Natural killer cell treated with Interleukin-12 subunit alpha and Interleukin-12 subunit beta and Interleukin-15 and Interleukin-18, amount 100 ng/mL, for 72 hours (primary cell): Measurements from ENCODE around the gene PRC1. TPM values are rescaled to one million over a fixed set of nuclear protein-coding genes. Genes with fewer than 3 reads are reported as not detected.
A peak's percentile ranks its signal among the peaks of the same experiment; 100 is the strongest.
"Not testable (repeated sequence)": the region's sequence is repeated elsewhere in the genome, so short reads cannot be mapped to it uniquely, and the experiment has no call there.

ENCODE experiments used
- ATAC-seq, 2 donors: fragments of 150-1000 bp; cut with Tn5 transposase in 1 of 2; sonication (Bioruptor Pico), chemical (Tn5 transposase) in 1 of 2; 2 replicates each; pipeline ENCODE4 v1.10.0; 2021
- DNase-seq: peaks from one replicate; pipeline ENCODE4 v3.0.0; 2022; ENCODE audit warnings: low spot score
- H3K27ac Mint-ChIP-seq, 2 donors: 1 replicate in 1 of 2; 2 replicates in 1 of 2; pipeline ENCODE4 v1.8.0; 2022; ENCODE audit warnings: mixed read lengths in 2 of 2, mild to moderate bottlenecking in 1 of 2, moderate library complexity in 1 of 2
- H3K27me3 Mint-ChIP-seq, 2 donors: 1 replicate in 1 of 2; 2 replicates in 1 of 2; pipeline ENCODE4 v1.8.0; 2022; ENCODE audit warnings: mixed read lengths in 2 of 2
- H3K36me3 Mint-ChIP-seq: one replicate; pipeline ENCODE4 v1.8.0; 2022; ENCODE audit warnings: mixed read lengths
- H3K4me1 Mint-ChIP-seq, 2 donors: 1 replicate in 1 of 2; 2 replicates in 1 of 2; pipeline ENCODE4 v1.8.0; 2022; ENCODE audit warnings: low read depth in 2 of 2, mixed read lengths in 2 of 2, mild to moderate bottlenecking in 1 of 2
- H3K4me3 Mint-ChIP-seq: one replicate; pipeline ENCODE4 v1.8.0; 2022; ENCODE audit warnings: mixed read lengths
- H3K9me3 Mint-ChIP-seq: 2 replicates; pipeline ENCODE4 v1.8.0; 2022; ENCODE audit warnings: mixed read lengths
- total RNA-seq, 2 donors: library from RNA; stranded (reverse); gene quantifications; one replicate each; pipeline ENCODE4 v1.2.3, GENCODE V29; 2022

Gene PRC1
- total RNA-seq, 2 donors from 2014 or later: 84.3 to 160 TPM

DNA sequence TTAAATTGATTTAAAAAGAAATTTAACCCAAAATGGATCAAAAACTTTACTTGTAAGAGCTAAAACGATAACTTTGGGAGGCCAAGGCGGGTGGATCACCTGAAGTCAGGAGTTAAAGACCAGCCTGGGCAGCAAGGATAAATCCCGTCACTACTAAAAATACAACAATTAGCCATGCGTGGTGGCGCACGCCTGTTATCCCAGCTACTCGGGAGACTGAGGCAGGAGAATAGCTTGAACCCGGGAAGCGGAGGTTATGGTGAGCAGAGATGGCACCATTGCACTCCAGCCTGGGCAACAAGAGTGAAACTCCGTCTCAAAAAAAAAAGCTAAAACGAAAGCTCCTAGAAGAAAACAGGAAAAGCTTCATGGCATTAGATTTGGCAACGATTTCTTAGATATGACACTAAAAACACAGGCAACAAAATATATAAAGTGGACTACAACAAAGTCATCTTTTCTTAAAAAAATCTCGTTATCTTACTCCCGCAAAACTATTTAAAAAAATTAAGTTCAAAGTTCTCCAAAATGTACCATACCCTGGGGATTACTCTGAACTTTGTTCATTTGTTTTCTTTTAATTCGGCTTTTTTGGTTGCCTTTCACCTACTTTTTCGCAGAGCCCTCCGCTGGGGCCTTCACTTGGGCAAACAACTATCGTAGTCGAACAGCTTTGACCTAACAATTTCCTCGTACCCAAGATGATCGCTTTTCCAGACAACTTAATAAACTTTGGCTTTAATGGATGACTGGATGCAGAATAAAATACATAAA, 64.9 kb downstream of the PRC1 start:
- no peak for DNase-seq
- no peaks in the 10 kb centered on the region for H3K36me3 Mint-ChIP-seq
- no peak for ATAC-seq
- no peaks in the 10 kb centered on the region for H3K9me3 Mint-ChIP-seq
- no peaks in the 10 kb centered on the region for H3K27me3 Mint-ChIP-seq
- peak overlapping the region; percentile 90 to 99 for H3K27ac Mint-ChIP-seq
- H3K4me1 Mint-ChIP-seq: peaks cover 34 to 53% of the 10 kb centered on the region in 2 donors
- H3K4me3 Mint-ChIP-seq: peak overlapping the region; percentile 96

DNA sequence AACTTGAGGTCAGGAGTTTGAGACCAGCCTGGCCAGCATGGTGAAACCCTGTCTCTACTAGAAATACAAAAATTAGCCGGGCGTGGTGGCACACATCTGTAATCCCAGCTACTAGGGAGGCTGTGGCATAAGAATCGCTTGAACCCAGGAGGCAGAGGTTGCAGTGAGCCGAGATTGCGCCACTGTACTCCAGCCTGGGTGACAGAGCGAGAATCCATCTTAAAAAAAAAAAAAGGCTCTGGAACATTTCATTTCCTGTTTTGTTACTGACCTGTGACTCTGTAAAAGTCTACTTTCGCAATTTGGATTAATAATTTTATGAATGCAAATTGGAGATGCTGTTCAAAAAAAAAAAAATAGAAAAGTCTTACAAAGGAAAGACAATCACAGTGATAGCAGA, 66.2 kb downstream of the PRC1 start:
- not testable (repeated sequence) for ATAC-seq, H3K27me3 Mint-ChIP-seq, DNase-seq, H3K9me3 Mint-ChIP-seq, H3K36me3 Mint-ChIP-seq
- peak overlapping the region; percentile 53 for H3K4me3 Mint-ChIP-seq
- H3K27ac Mint-ChIP-seq: peak overlapping the region; percentile 90 to 99
- peaks cover 21 to 50% of the 10 kb centered on the region in 2 donors for H3K4me1 Mint-ChIP-seq

DNA sequence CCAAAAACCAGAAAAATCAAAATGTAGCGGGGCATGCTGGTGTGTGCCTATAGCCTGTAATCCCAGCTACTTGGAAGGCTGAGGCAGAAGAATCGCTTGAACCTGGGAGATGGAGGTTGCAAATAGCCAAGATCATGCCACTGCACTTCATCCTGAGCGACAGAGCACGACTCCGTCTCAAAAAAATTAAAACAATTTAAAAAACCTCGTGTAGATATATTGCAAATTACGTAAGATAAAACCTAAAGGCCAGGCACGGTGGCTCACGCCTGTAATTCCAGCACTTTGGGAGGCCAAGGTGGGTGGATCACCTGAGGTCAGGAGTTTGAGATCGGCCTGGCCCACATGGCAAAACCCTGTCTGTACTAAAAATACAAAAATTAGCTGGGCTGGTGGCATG, 67.6 kb downstream of the PRC1 start:
- not testable (repeated sequence) for H3K27me3 Mint-ChIP-seq, H3K36me3 Mint-ChIP-seq, ATAC-seq, H3K9me3 Mint-ChIP-seq, H3K4me3 Mint-ChIP-seq, H3K27ac Mint-ChIP-seq, DNase-seq
- H3K4me1 Mint-ChIP-seq: peaks cover 15 to 47% of the 10 kb centered on the region in 2 donors

DNA sequence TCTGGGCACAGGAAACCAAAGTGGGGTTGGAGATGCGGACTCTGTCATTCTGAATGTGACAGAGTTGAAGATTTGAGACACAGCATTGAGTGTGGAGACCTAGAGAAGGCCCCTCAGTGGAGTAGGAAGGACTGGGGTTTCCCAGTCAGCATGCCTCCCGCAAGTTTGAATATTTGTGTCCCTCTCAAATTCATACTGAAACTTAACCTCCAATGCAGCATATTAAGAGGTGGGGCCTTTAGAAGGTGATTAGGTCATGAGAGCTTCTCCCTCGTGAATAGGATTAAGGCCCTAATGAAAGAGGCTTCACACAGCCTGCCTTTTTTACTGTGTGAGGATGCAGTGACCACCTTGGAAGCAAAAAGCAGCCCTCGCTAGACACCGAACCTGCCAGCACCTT, 70.0 kb downstream of the PRC1 start:
- H3K4me1 Mint-ChIP-seq: peaks cover 8 to 40% of the 10 kb centered on the region in 2 donors
- no peaks in the 10 kb centered on the region for H3K9me3 Mint-ChIP-seq
- peak overlapping the region; percentile 36 to 80 for H3K27ac Mint-ChIP-seq
- peak overlapping the region; percentile 54 for H3K4me3 Mint-ChIP-seq
- no peaks in the 10 kb centered on the region for H3K27me3 Mint-ChIP-seq
- peaks cover 14% of the 10 kb centered on the region for H3K36me3 Mint-ChIP-seq
- peak; percentile 58 to 86 for ATAC-seq
- DNase-seq: no peak

DNA sequence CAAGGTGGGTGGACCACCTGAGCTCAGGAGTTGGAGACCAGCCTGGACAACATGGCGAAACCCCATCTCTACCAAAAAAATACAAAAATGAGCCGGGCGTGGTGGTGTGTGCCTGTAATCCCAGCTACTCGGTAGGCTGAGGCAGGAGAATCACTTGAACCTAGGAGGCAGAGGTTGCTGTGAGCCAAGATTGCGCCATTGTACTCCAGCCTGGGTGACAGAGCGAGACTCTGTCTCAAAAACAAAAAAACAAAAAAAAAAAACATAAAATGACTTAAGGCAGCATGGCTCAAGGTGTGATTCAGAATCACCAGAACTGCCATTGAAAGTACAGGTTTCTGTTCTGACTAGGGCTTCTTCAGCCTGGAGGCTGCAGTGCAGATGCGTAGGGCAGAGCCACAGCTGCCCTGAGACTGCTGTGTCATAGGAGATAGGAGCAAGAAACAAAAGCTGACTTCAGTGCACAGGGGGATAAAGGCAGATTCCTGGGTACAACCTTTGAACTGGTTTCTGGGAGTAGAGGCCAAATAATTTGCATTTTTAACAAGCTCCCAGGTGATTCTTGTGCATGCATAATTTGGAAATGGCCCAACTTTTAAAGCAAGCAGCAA, 71.5 kb downstream of the PRC1 start:
- not testable (repeated sequence) for H3K27me3 Mint-ChIP-seq, DNase-seq, H3K9me3 Mint-ChIP-seq, H3K4me3 Mint-ChIP-seq
- Mint-ChIP-seq H3K4me1 (peaks cover 4 to 34% of the 10 kb centered on the region in 2 donors), H3K27ac (peak overlapping the region in 1 of 2 donors; percentile 80), H3K36me3 (peaks cover 19% of the 10 kb centered on the region)
- peak in 1 of 2 donors; percentile 86 for ATAC-seq

DNA sequence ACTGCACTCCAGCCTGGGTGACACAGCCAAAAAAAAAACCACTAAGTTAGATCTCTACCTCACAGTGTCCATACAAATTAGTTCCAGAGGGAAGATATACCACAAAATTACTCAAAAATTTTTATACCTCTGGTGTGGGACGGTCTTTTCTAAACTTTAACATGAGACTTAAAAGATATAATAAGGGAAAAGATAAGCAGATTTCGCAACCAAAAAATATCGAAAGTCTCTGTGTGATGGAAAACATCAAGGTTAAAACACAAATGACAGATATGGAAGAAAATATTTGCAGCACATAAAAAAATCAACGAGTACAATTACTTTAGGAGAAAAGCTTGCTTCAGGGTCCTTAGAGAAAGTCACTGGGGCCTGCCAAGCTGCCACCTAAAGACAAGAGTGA, 72.4 kb downstream of the PRC1 start:
- DNase-seq (no peak), ATAC-seq (no peak)
- H3K9me3 Mint-ChIP-seq: no peaks in the 10 kb centered on the region
- H3K27ac Mint-ChIP-seq: peak overlapping the region in 1 of 2 donors; percentile 80
- H3K36me3 Mint-ChIP-seq: peaks cover 28% of the 10 kb centered on the region
- no peaks in the 10 kb centered on the region for H3K27me3 Mint-ChIP-seq
- H3K4me1 Mint-ChIP-seq: peaks cover 7 to 34% of the 10 kb centered on the region in 2 donors
- no peak overlapping the region for H3K4me3 Mint-ChIP-seq

DNA sequence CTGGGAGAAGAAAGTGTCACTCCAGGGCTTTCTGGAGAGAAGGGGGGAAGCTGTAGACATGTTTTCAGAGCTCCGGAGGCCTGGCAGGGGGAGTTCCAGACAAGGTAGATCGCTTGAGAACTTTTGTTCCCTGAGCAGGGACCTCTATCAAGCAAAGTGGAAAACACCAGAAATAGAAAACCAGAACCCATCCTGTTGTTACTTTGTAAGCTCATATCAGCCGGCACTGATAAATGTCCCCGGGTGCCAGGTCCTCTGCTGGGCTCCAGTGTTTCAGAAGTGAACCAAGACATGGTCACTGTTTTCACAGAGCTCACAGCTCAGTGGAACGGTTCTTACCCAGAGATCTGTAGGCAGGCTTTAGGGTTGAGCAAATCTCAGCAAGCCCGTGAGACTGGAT, 75.5 kb downstream of the PRC1 start:
- Mint-ChIP-seq H3K4me1 (peaks cover 10 to 18% of the 10 kb centered on the region in 2 donors), H3K27ac (no peak overlapping the region), H3K4me3 (no peak overlapping the region), H3K27me3 (no peaks in the 10 kb centered on the region), H3K36me3 (peaks cover 33% of the 10 kb centered on the region), H3K9me3 (no peaks in the 10 kb centered on the region)
- DNase-seq (no peak), ATAC-seq (no peak)

DNA sequence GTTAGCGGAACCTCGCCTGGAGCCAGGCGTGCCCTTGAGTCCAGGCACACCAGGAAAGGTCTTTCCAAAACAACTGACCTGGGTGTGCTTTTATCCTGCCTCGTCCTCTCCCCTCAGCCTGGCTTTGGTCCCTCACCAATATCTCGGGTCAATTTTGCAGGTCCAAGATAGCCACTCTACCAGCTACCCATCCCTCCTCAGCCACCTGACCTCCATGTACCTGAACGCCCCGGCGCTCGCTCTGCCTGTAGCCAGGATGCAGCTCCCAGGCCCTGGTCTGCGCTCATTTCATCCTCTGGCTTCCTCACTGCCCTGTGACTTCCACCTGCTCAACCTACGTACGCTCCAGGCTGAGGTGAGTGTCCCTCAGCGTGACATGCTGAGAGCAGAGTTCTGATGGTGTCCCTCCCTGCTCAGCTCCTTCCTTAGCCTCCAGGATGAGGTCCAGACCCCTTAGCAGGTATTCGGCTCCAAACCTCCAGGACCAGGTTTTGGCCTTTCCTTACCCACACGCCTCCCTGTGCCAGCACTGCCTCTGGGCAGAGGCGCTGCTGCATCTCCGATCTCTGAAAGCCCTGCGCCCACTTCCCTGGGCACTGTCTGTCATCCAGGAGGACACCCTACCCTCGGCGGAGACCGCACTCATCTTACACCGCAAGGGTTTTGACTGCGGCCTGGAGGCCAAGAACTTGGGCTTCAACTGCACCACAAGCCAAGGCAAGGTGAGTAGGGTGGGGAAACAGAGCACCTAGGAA, 76.1 kb downstream of the PRC1 start:
- H3K27ac Mint-ChIP-seq: no peak overlapping the region
- H3K27me3 Mint-ChIP-seq: no peaks in the 10 kb centered on the region
- ATAC-seq: no peak
- peaks cover 10 to 13% of the 10 kb centered on the region in 2 donors for H3K4me1 Mint-ChIP-seq
- H3K36me3 Mint-ChIP-seq: peaks cover 33% of the 10 kb centered on the region
- no peak for DNase-seq
- no peaks in the 10 kb centered on the region for H3K9me3 Mint-ChIP-seq
- H3K4me3 Mint-ChIP-seq: no peak overlapping the region

DNA sequence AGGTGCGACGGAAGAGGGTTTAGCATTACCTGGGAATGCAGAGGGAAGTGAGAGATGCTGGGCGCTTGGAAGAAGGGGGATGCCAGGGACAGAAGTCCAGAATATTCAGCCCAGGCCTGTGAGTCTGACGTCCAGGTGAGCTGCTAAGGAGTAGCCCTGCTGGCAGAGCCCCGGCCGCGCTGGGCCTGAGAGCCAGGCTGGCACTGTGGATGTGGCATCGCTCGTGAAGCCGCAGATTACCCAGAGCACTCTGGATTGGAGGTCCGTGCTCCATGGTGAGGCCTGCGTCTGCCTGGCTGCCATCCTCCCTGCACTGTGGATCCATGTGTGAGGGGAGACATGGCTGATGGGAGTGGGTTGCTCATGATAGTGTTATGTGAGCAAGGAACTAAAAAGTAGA, 76.8 kb downstream of the PRC1 start:
- H3K36me3 Mint-ChIP-seq: peaks cover 33% of the 10 kb centered on the region
- H3K27ac Mint-ChIP-seq: peak overlapping the region in 1 of 2 donors; percentile 22
- ATAC-seq (no peak), DNase-seq (no peak)
- H3K9me3 Mint-ChIP-seq: no peaks in the 10 kb centered on the region
- H3K27me3 Mint-ChIP-seq: no peaks in the 10 kb centered on the region
- H3K4me1 Mint-ChIP-seq: peaks cover 10 to 13% of the 10 kb centered on the region in 2 donors
- H3K4me3 Mint-ChIP-seq: no peak overlapping the region

DNA sequence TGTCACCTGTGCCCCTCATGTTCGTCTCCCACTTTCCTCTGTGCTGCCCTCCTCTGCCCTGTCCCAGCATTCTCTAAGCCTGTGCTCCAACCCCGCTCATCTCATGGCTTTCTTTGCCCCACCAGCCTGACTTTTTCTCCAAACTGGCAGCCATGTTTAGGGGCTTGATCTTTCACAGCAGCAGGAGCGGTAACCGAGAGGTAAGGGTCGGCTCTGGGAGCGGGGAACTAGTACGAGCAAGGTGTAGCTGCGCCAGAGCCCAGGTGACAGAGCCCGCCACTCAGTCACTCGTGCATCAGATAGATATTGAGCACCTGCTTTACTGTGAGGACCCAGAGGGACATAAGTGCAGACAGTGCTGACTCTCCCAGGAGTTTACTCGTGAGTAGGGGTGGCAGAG, 77.9 kb downstream of the PRC1 start:
- no peak overlapping the region for H3K27ac Mint-ChIP-seq
- no peaks in the 10 kb centered on the region for H3K9me3 Mint-ChIP-seq
- ATAC-seq: no peak
- H3K27me3 Mint-ChIP-seq: no peaks in the 10 kb centered on the region
- H3K36me3 Mint-ChIP-seq: peaks cover 32% of the 10 kb centered on the region
- DNase-seq: no peak
- H3K4me3 Mint-ChIP-seq: no peak overlapping the region
- peaks cover 7 to 10% of the 10 kb centered on the region in 2 donors for H3K4me1 Mint-ChIP-seq

Other genes starting within 250 kb of the PRC1 start
- 100 to 1,000 TPM; 528 to 679 TPM for gene FURIN, start 125.9 kb downstream of the PRC1 start, total RNA-seq
- 100 to 1,000 TPM; 139 to 140 TPM for gene FES, start 110.0 kb downstream of the PRC1 start, total RNA-seq
- 100 to 1,000 TPM; 172 to 244 TPM for gene MAN2A2, start 91.2 kb downstream of the PRC1 start, total RNA-seq
- 10 to 100 TPM; 23.4 to 30.5 TPM for gene HDDC3, start 62.0 kb downstream of the PRC1 start, total RNA-seq
- 10 to 100 TPM; 81.9 to 95.3 TPM for gene UNC45A, start 59.2 kb downstream of the PRC1 start, total RNA-seq
- gene RCCD1, start 39.7 kb downstream of the PRC1 start, total RNA-seq: 10 to 100 TPM; 10.8 to 29.2 TPM
- 10 to 100 TPM; 23.6 to 26.5 TPM for gene VPS33B, start 28.1 kb upstream of the PRC1 start, total RNA-seq
- gene SV2B, start 105.7 kb upstream of the PRC1 start, total RNA-seq: not detected